ENCODE results near the gene HACD2.

GRCh38 chr3:123553536-123553935 lies 31.3 kb downstream of the HACD2 start:
- TF ChIP-seq ELF4 (CRISPR knock-in tag; IDR thresholded peaks at IDR 0.05) (no peak), CTCF (IDR thresholded peaks at IDR 0.05 in 2 of 3, conservative IDR thresholded peaks at IDR 0.05 in 1 of 3; ENCODE audit: insufficient read depth in 2 of 3, low read depth in 1 of 3, low read length in 3 of 3) (no peak), ETV5 (CRISPR knock-in tag; IDR thresholded peaks at IDR 0.05; ENCODE audit: low read depth) (no peak), C11orf30 (IDR thresholded peaks at IDR 0.05; ENCODE audit: low read depth) (no peak), ATF3 (IDR thresholded peaks at IDR 0.05) (no peak), ATF3 (CRISPR knock-in tag; conservative IDR thresholded peaks at IDR 0.05) (no peak), MAX (CRISPR knock-in tag; IDR thresholded peaks at IDR 0.05) (no peak), CBX1 (IDR thresholded peaks at IDR 0.05; ENCODE audit: low read depth) (no peak), ZNF431 (CRISPR knock-in tag; IDR thresholded peaks at IDR 0.05) (no peak), TARDBP (IDR thresholded peaks at IDR 0.05) (no peak), ID3 (CRISPR knock-in tag; IDR thresholded peaks at IDR 0.05) (no peak), ID3 (tag; IDR thresholded peaks at IDR 0.05) (no peak), HNRNPUL1 (IDR thresholded peaks at IDR 0.05; ENCODE audit: low read length) (no peak), MAFK (IDR thresholded peaks at IDR 0.05; ENCODE audit: low read length) (no peak), USF2 (CRISPR knock-in tag; IDR thresholded peaks at IDR 0.05) (no peak), IRF2 (CRISPR knock-in tag; IDR thresholded peaks at IDR 0.05) (no peak)
